Mesodermal cell (in vitro differentiated cells): ENCODE results near the gene GAMT.
"Not testable (repeated sequence)": the region's sequence is repeated elsewhere in the genome, so short reads cannot be mapped to it uniquely, and the experiment has no call there.

Source experiments
- H3K27ac ChIP-seq: 2 replicates; pipeline ENCODE4 v1.7.0; 2013; ENCODE audit warnings: mild to moderate bottlenecking, low read depth, low read length, moderate library complexity; ENCODE audit not compliant: severe bottlenecking
- H3K36me3 ChIP-seq: 2 replicates; pipeline ENCODE4 v1.7.1; 2013; ENCODE audit warnings: mild to moderate bottlenecking, low read length, moderate library complexity; ENCODE audit not compliant: control insufficient read depth, insufficient read depth
- H3K4me1 ChIP-seq: one replicate; pipeline ENCODE4 v1.7.1; 2013; ENCODE audit warnings: mild to moderate bottlenecking, low read length; ENCODE audit not compliant: insufficient read depth, control insufficient read depth, poor library complexity, severe bottlenecking
- H3K4me3 ChIP-seq: 2 replicates; pipeline ENCODE4 v1.7.0; 2013; ENCODE audit warnings: low read length, control low read depth, mild to moderate bottlenecking; ENCODE audit not compliant: insufficient read depth, poor library complexity, severe bottlenecking; ENCODE audit errors: extremely low read depth
- H3K9me3 ChIP-seq: 2 replicates; pipeline ENCODE4 v1.7.1; 2013; ENCODE audit warnings: mild to moderate bottlenecking, low read length, moderate library complexity; ENCODE audit not compliant: control insufficient read depth
- WGBS, 2 experiments: methylation state at CpG; one replicate each; pipeline ENCODE4 v1.1.5; 2013; ENCODE audit warnings: missing lambda C conversion rate in 2 of 2; ENCODE audit not compliant: insufficient coverage in 2 of 2; 5-methylcytosine and 5-hydroxymethylcytosine counted together

The GAMT gene

GRCh38 chr19:1440418-1440801, 39.1 kb upstream of the GAMT start:
- no peak overlapping the region for H3K4me3 ChIP-seq
- peaks cover 20% of the 10 kb centered on the region for H3K4me1 ChIP-seq
- 93 to 94% methylated on average over 13 to 14 of the region's 15 CpGs for WGBS, 2 experiments
- H3K36me3 ChIP-seq, result peaks cover 40% of the 10 kb centered on the region
- H3K9me3 ChIP-seq, result no peaks in the 10 kb centered on the region
- no peak overlapping the region for H3K27ac ChIP-seq

- peaks cover 20% of the 10 kb centered on the region for H3K4me1 ChIP-seq
- 84 to 87% methylated on average over 50 to 57 of the region's 57 CpGs for WGBS, 2 experiments
- H3K9me3 ChIP-seq, H3K27ac ChIP-seq: not testable (repeated sequence)
- peak overlapping the region; percentile 89 for H3K4me3 ChIP-seq
- H3K36me3 ChIP-seq, result peaks cover 45% of the 10 kb centered on the region
These were observed 38.4 kb upstream of the GAMT start for GRCh38 chr19:1439525-1440417.

- Histone ChIP-seq H3K9me3 (no peaks in the 10 kb centered on the region), H3K4me3 (peak overlapping the region; percentile 89), H3K4me1 (peaks cover 17% of the 10 kb centered on the region), H3K27ac (peak overlapping the region; percentile 96), H3K36me3 (peaks cover 53% of the 10 kb centered on the region)
- 1 to 2% methylated on average over 19 to 25 of the region's 26 CpGs for WGBS, 2 experiments
These were observed 37.6 kb upstream of the GAMT start for GRCh38 chr19:1438933-1439354.

- Histone ChIP-seq H3K4me1 (peaks cover 14% of the 10 kb centered on the region), H3K27ac (peak within 1 kb of the TSS; percentile 96), H3K36me3 (peaks cover 60% of the 10 kb centered on the region), H3K4me3 (peak within 1 kb of the TSS; percentile 89), H3K9me3 (no peaks in the 10 kb centered on the region)
- 2 to 3% methylated on average over 87 to 93 of the region's 100 CpGs for WGBS, 2 experiments
These were observed 36.9 kb upstream of the GAMT start, which contains the start of gene RPS15 for GRCh38 chr19:1438035-1438932. Gene RPS15 (plus strand): TSS chr19:1438396. CDS start chr19:1438426, 30 bp downstream.

- Histone ChIP-seq H3K4me3 (no peak overlapping the region), H3K4me1 (peaks cover 14% of the 10 kb centered on the region), H3K9me3 (no peaks in the 10 kb centered on the region), H3K27ac (peak overlapping the region; percentile 30), H3K36me3 (peaks cover 64% of the 10 kb centered on the region)
- 93% methylated on average over 6 to 7 of the region's 8 CpGs for WGBS, 2 experiments
These were observed 36.3 kb upstream of the GAMT start for GRCh38 chr19:1437609-1438008.

GRCh38 chr19:1435378-1435989, 34.1 kb upstream of the GAMT start:
- 91 to 95% methylated on average over 14 to 20 of the region's 21 CpGs for WGBS, 2 experiments
- H3K4me3 ChIP-seq, result no peak overlapping the region
- peak overlapping the region; percentile 23 for H3K27ac ChIP-seq
- peaks cover 11% of the 10 kb centered on the region for H3K4me1 ChIP-seq
- peaks cover 57% of the 10 kb centered on the region for H3K36me3 ChIP-seq
- no peaks in the 10 kb centered on the region for H3K9me3 ChIP-seq

GRCh38 chr19:1434577-1435060, 33.3 kb upstream of the GAMT start:
- peaks cover 56% of the 10 kb centered on the region for H3K36me3 ChIP-seq
- no peaks in the 10 kb centered on the region for H3K9me3 ChIP-seq
- peaks cover 5% of the 10 kb centered on the region for H3K4me1 ChIP-seq
- peak overlapping the region; percentile 29 for H3K27ac ChIP-seq
- WGBS, 2 experiments, result 89 to 94% methylated on average over 19 to 27 of the region's 39 CpGs
- no peak overlapping the region for H3K4me3 ChIP-seq

GRCh38 chr19:1434040-1434366, 32.7 kb upstream of the GAMT start:
- Histone ChIP-seq H3K4me3 (no peak overlapping the region), H3K27ac (no peak overlapping the region), H3K9me3 (no peaks in the 10 kb centered on the region), H3K4me1 (peaks cover 11% of the 10 kb centered on the region), H3K36me3 (peaks cover 58% of the 10 kb centered on the region)
- 91 to 98% methylated on average over 17 of the region's 17 CpGs for WGBS, 2 experiments

GRCh38 chr19:1433119-1434039, 32.0 kb upstream of the GAMT start:
- Histone ChIP-seq H3K4me1 (peaks cover 11% of the 10 kb centered on the region), H3K9me3 (no peaks in the 10 kb centered on the region), H3K27ac (no peak overlapping the region), H3K36me3 (peaks cover 64% of the 10 kb centered on the region), H3K4me3 (no peak overlapping the region)
- 96% methylated on average over 32 to 44 of the region's 47 CpGs for WGBS, 2 experiments
